Skeletal muscle satellite cell (primary cell): ENCODE measurements around the gene C1orf210.

Experiments
- H3K27me3 ChIP-seq: 2 replicates; pipeline ENCODE4 v1.7.0; 2013; ENCODE audit warnings: low read length; ENCODE audit not compliant: control insufficient read depth, insufficient read depth
- H3K36me3 ChIP-seq: 2 replicates; pipeline ENCODE4 v1.7.0; 2013; ENCODE audit warnings: mild to moderate bottlenecking, control low read depth, low read length; ENCODE audit not compliant: insufficient read depth
- H3K4me1 ChIP-seq: 2 replicates; pipeline ENCODE4 v1.7.0; 2013; ENCODE audit warnings: low read length; ENCODE audit not compliant: control insufficient read depth, insufficient read depth
- H3K4me2 ChIP-seq: 2 replicates; pipeline ENCODE4 v1.7.0; 2013; ENCODE audit warnings: mild to moderate bottlenecking, low read length
- H3K4me3 ChIP-seq: 2 replicates; pipeline ENCODE4 v1.7.0; 2013; ENCODE audit warnings: low read length
- H3K9ac ChIP-seq: 2 replicates; pipeline ENCODE4 v1.7.0; 2013; ENCODE audit warnings: mild to moderate bottlenecking, low read depth, low read length, moderate library complexity
- H3K9me3 ChIP-seq: replicated peaks from 2 replicates; pipeline ENCODE4 v1.7.0; 2013; ENCODE audit warnings: mild to moderate bottlenecking, control low read depth, low read length

The C1orf210 gene

DNA sequence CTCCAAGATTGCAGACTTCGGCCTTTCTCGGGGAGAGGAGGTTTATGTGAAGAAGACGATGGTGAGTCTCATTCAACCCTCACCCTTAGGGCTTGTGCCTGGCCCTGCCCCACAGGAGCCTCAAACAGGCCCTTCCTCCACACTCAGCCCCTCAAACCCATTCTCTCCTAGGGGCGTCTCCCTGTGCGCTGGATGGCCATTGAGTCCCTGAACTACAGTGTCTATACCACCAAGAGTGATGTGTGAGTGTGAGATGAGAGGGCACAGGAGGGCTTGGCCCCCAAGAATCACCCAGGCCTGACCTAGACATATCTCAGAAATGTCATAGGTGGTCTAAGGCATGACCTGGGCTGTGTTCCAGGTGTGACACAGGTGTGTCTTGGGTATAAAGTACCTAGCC lies 33.9 kb upstream of the C1orf210 start:
- Histone ChIP-seq H3K27me3 (no peaks in the 10 kb centered on the region), H3K9me3 (no peaks in the 10 kb centered on the region), H3K4me3 (no peak overlapping the region), H3K4me1 (no peaks in the 10 kb centered on the region), H3K36me3 (no peaks in the 10 kb centered on the region), H3K4me2 (no peak overlapping the region), H3K9ac (no peak overlapping the region)

DNA sequence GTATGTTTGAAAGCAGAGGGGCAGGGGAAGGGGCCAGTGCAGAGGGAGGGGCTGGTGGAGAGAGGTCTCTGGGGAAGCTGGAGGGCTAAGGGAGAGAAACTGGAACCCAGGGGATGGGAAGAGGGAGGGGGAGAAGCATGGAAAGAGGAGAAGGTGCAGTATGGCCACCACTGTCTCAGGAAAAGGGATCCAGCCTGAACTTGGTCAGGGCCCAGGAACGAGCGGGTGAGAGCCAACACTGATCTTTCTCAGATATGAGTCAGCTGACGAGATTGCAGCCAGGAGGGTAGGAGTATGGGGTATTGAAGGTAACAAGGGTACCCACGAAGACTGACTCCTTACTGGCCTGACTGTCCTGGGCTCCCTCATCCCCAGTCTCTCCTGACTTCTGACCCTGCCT lies 33.5 kb upstream of the C1orf210 start:
- H3K27me3 ChIP-seq = no peaks in the 10 kb centered on the region
- no peaks in the 10 kb centered on the region for H3K36me3 ChIP-seq
- H3K9me3 ChIP-seq = no peaks in the 10 kb centered on the region
- H3K9ac ChIP-seq = no peak overlapping the region
- no peak overlapping the region for H3K4me2 ChIP-seq
- H3K4me1 ChIP-seq = no peaks in the 10 kb centered on the region
- H3K4me3 ChIP-seq = no peak overlapping the region

DNA sequence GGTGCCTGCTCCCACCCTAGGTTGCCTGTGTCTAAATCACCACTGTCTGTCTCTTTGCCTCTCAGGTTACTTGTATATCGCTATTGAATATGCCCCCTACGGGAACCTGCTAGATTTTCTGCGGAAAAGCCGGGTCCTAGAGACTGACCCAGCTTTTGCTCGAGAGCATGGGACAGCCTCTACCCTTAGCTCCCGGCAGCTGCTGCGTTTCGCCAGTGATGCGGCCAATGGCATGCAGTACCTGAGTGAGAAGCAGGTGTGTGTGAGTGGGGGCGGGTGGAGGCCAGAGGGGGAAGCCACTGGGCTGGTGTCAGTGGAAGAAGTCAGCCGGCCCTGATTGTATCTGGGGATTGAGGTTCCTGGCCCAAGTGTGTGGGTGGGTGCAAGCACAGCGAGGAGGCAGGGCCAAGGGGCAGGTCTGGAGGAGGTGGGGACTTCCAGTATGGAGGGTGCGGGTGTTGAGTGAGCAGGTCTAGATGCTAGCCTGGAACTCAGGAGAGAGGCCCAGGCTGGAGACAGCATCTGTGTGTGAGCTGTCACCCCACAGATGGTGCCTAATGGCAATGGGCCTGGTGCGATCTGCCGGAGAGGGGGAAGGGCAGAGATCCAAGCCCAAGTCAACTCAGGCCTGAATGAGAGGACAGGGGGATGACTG lies 32.6 kb upstream of the C1orf210 start:
- Histone ChIP-seq H3K4me2 (no peak overlapping the region), H3K4me1 (no peaks in the 10 kb centered on the region), H3K4me3 (no peak overlapping the region), H3K36me3 (no peaks in the 10 kb centered on the region), H3K9ac (no peak overlapping the region), H3K27me3 (no peaks in the 10 kb centered on the region), H3K9me3 (no peaks in the 10 kb centered on the region)

DNA sequence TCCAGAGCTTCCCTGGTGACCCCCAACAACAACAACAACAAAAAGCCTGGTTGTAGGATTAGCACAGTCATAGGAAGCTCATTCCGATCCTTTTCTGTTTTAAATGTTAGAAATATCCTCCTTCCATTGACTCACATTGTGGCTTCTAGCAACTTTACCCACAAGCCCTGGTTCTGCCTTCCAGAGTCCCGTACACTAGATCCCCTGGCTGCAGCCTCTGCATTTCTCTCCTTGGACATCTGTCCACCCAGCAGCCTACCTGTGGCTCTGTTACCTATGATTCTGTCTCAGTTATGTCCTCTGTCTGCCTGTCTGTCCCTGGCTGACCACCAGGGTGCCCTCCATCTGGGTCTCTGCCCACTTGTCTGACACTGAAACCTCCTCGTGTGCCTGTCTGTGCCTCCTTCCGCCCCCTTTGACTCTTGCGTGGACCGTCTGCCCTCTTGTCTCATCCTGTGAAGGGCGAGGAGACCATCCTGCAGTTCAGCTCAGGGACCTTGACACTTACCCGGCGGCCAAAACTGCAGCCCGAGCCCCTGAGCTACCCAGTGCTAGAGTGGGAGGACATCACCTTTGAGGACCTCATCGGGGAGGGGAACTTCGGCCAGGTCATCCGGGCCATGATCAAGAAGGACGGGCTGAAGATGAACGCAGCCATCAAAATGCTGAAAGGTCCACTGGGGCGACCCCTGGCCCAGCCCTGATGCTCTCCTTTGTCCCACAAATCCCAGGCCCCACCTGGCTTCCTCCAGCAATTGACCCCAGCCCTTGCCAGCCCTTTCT lies 31.5 kb upstream of the C1orf210 start:
- no peaks in the 10 kb centered on the region for H3K4me1 ChIP-seq
- no peaks in the 10 kb centered on the region for H3K36me3 ChIP-seq
- H3K9me3 ChIP-seq = no peaks in the 10 kb centered on the region
- H3K4me2 ChIP-seq = no peak overlapping the region
- no peaks in the 10 kb centered on the region for H3K27me3 ChIP-seq
- no peak overlapping the region for H3K4me3 ChIP-seq
- H3K9ac ChIP-seq = no peak overlapping the region

DNA sequence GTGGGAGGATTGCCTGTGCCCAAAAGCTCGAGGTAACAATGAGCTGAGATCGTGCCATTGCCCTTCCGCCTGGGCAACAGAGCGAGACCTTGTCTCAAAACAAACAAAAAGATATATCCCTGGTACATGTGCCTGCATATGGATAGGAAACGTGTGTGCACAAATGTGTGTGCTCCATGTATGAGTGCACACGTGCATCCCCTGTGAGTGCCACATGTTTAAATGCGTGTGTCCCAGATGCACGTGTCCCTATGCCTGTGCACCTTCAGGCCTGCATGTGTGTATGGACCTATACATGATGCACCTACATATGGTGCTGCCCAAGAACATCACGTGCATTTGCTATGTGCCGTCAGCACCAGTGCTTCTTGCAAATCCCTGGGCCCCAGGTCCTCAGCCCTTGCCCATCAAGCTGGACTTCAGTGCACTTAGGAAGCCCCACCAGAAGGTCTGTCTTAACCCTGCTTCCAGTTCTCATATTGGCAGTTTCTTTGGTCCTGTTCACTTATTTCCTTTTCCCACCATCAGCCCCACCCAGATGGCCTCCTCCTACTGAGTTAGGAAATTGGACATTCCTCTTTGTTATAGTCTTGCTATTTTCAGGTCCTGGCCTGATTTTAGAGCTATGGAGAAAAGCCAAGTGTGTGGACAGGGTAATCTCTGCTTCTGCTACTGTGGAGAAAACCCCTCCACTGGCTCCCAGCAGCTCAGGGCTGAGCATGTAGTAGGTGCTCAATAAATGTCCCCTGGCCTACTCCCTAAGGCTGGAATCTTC lies 30.8 kb upstream of the C1orf210 start:
- Histone ChIP-seq H3K9ac (no peak overlapping the region), H3K9me3 (no peaks in the 10 kb centered on the region), H3K36me3 (no peaks in the 10 kb centered on the region), H3K4me2 (no peak overlapping the region), H3K27me3 (peaks cover 3% of the 10 kb centered on the region), H3K4me1 (no peaks in the 10 kb centered on the region), H3K4me3 (no peak overlapping the region)

DNA sequence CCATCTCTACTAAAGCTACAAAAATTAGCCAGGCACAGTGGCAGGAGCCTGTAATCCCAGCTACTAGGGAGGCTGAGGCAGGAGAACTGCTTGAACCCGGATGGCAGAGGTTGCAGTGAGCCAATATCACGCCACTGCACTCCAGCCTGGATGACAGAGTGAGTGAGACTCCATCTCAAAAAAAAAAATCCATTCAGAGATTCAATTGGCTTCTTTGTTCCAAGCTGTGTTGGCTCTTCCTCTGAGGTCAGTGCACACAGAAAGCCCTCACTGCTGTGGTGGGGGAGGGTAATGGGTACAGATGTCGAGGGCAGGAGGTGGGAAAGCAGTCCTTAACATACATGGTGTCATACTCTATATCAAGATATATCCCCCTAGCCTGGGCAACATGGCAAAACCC lies 30.1 kb upstream of the C1orf210 start:
- Histone ChIP-seq H3K9me3 (no peaks in the 10 kb centered on the region), H3K27me3 (peaks cover 3% of the 10 kb centered on the region), H3K4me1 (no peaks in the 10 kb centered on the region), H3K9ac (no peak overlapping the region), H3K4me2 (no peak overlapping the region), H3K4me3 (no peak overlapping the region), H3K36me3 (no peaks in the 10 kb centered on the region)

DNA sequence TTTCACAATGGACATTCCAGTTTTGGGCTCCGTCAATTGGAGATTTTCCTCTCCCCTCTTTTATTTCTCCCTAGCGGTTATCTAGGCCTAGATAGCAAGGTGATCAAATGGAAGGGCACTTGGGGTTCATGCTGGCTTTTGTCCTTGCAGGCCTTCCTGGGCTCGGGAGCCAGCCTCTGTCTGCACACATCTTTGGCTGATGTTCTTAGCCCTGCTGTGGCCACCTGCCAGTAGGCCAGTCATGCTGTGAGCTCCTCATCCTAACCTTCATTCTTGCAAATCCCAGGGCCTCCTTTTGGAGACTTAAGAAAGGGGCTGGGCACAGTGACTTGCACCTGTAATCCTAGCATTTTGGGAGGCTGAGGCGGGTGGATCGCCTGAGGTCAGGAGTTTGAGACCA lies 28.9 kb upstream of the C1orf210 start:
- no peaks in the 10 kb centered on the region for H3K4me1 ChIP-seq
- H3K36me3 ChIP-seq = no peaks in the 10 kb centered on the region
- no peaks in the 10 kb centered on the region for H3K9me3 ChIP-seq
- H3K9ac ChIP-seq = no peak overlapping the region
- no peak overlapping the region for H3K4me3 ChIP-seq
- H3K27me3 ChIP-seq = peaks cover 3% of the 10 kb centered on the region
- no peak overlapping the region for H3K4me2 ChIP-seq

DNA sequence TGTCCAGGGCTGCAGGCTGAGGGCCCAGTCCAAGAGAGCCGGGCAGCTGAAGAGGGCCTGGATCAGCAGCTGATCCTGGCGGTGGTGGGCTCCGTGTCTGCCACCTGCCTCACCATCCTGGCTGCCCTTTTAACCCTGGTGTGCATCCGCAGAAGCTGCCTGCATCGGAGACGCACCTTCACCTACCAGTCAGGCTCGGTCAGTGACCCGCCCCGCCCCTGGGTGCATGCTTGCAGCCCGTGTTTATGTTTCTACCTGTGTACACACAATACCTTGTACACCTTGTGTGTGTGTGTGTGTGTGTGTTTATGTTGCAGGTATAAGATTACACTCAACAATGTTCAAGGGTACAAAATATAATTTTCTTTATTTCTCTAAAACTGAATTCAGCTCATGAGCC lies 28.4 kb upstream of the C1orf210 start:
- no peak overlapping the region for H3K4me2 ChIP-seq
- no peak overlapping the region for H3K9ac ChIP-seq
- no peaks in the 10 kb centered on the region for H3K36me3 ChIP-seq
- peaks cover 3% of the 10 kb centered on the region for H3K27me3 ChIP-seq
- H3K4me1 ChIP-seq = no peaks in the 10 kb centered on the region
- H3K9me3 ChIP-seq = no peaks in the 10 kb centered on the region
- no peak overlapping the region for H3K4me3 ChIP-seq

DNA sequence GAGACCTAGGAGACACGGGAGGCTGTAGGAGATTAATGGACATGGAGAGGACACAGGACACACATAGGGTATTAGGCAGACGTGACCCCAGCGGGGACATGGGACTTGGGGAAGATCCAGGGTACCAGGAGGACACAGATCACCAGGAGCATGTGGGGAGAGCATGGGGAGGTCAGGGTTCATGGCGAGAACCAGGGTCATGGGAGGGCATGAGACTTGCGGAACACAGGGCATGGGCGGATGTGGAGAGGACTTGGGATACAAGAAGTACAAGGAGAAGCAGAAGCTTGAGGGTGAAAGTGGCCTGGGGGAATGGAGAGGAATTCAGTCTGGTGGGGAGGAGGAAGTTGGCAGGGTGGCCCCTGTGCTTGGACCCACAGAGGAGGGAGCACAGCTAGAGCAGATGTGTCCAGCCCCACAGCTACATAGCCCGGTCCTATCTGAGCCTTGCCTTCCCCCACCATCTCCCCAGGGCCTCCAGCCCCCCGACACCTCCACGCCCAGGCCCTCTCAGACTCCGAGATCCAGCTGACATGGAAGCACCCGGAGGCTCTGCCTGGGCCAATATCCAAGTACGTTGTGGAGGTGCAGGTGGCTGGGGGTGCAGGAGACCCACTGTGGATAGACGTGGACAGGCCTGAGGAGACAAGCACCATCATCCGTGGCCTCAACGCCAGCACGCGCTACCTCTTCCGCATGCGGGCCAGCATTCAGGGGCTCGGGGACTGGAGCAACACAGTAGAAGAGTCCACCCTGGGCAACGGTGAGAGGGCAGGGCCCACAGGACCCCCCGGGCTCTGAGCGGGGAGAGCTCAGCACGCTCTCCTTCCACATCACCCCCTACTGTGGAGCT lies 27.5 kb upstream of the C1orf210 start:
- H3K4me3 ChIP-seq = no peak overlapping the region
- H3K4me2 ChIP-seq = no peak overlapping the region
- H3K4me1 ChIP-seq = no peaks in the 10 kb centered on the region
- no peaks in the 10 kb centered on the region for H3K9me3 ChIP-seq
- H3K9ac ChIP-seq = no peak overlapping the region
- H3K36me3 ChIP-seq = no peaks in the 10 kb centered on the region
- peaks cover 5% of the 10 kb centered on the region for H3K27me3 ChIP-seq

DNA sequence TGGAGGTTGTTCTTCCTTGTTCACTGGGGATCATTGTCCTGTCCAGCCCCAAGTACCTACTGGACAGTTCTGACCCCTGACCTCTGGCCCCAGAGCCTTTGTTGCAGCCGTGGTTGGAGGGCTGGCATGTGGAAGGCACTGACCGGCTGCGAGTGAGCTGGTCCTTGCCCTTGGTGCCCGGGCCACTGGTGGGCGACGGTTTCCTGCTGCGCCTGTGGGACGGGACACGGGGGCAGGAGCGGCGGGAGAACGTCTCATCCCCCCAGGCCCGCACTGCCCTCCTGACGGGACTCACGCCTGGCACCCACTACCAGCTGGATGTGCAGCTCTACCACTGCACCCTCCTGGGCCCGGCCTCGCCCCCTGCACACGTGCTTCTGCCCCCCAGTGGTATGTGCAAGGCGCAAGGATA lies 26.8 kb upstream of the C1orf210 start:
- H3K4me2 ChIP-seq = no peak overlapping the region
- H3K9me3 ChIP-seq = no peaks in the 10 kb centered on the region
- H3K4me3 ChIP-seq = no peak overlapping the region
- H3K4me1 ChIP-seq = no peaks in the 10 kb centered on the region
- no peaks in the 10 kb centered on the region for H3K36me3 ChIP-seq
- peaks cover 11% of the 10 kb centered on the region for H3K27me3 ChIP-seq
- no peak overlapping the region for H3K9ac ChIP-seq

DNA sequence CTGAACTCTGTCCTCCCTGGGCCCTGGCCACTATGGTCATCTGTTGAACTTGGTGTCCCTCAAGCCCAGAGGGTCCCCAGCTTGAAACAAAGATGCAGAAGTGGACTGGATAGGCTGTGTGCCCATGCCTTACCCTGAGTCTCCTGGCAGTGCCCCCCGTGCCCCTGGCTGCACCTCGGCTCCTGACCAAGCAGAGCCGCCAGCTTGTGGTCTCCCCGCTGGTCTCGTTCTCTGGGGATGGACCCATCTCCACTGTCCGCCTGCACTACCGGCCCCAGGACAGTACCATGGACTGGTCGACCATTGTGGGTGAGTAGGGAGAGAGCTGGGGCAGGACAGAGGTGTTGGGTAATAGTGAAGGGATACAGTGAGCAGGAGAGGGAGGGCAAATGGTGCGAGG lies 26.1 kb upstream of the C1orf210 start:
- H3K27me3 ChIP-seq = peaks cover 11% of the 10 kb centered on the region
- no peak overlapping the region for H3K4me2 ChIP-seq
- no peak overlapping the region for H3K9ac ChIP-seq
- no peaks in the 10 kb centered on the region for H3K9me3 ChIP-seq
- no peak overlapping the region for H3K4me3 ChIP-seq
- no peaks in the 10 kb centered on the region for H3K36me3 ChIP-seq
- H3K4me1 ChIP-seq = no peaks in the 10 kb centered on the region
